Measurements from ENCODE around the gene SMPX.

Gene SMPX

GRCh38 chrX:21757960-21758359, at the start of gene SMPX:
TSS of gene SMPX (minus strand) at chrX:21758116. CDS start at chrX:21754290, 3,826 bp downstream.
- no peak for TF ChIP-seq CTCF (IDR thresholded peaks at IDR 0.05; ENCODE audit: low read depth, low read length, missing control alignments)
- H3K36me3 ChIP-seq (replicated peaks) = no peaks in the 10 kb centered on the region
- DNase-seq = no peak
- H3K27ac ChIP-seq = no peak within 1 kb of the TSS
- H3K4me3 ChIP-seq (ENCODE audit: low read depth, low read length) = no peak within 1 kb of the TSS
- in situ Hi-C loops (cut with HindIII; ENCODE audit: low pct_ligation_motif_present, low sequenced_read_pairs) = no loop called here
- no peaks in the 10 kb centered on the region for H3K27me3 ChIP-seq (replicated peaks)

- Histone ChIP-seq H3K27ac (no peak overlapping the region), H3K36me3 (replicated peaks) (no peaks in the 10 kb centered on the region), H3K4me3 (ENCODE audit: low read depth, low read length) (no peak overlapping the region), H3K27me3 (replicated peaks) (no peaks in the 10 kb centered on the region)
- TF ChIP-seq CTCF (IDR thresholded peaks at IDR 0.05; ENCODE audit: low read depth, low read length, missing control alignments) = no peak
- no peak for DNase-seq
- in situ Hi-C loops (cut with HindIII; ENCODE audit: low pct_ligation_motif_present, low sequenced_read_pairs) = no loop called here
Observed at GRCh38 chrX:21806691-21807090, 48.8 kb upstream of the SMPX start.

GRCh38 chrX:21802839-21803238, 44.9 kb upstream of the SMPX start:
- no peak for DNase-seq
- H3K4me3 ChIP-seq (ENCODE audit: low read depth, low read length) = no peak overlapping the region
- in situ Hi-C loops (cut with HindIII; ENCODE audit: low pct_ligation_motif_present, low sequenced_read_pairs) = no loop called here
- H3K27me3 ChIP-seq (replicated peaks) = no peaks in the 10 kb centered on the region
- H3K36me3 ChIP-seq (replicated peaks) = no peaks in the 10 kb centered on the region
- no peak for TF ChIP-seq CTCF (IDR thresholded peaks at IDR 0.05; ENCODE audit: low read depth, low read length, missing control alignments)
- no peak overlapping the region for H3K27ac ChIP-seq

- in situ Hi-C loops (cut with HindIII; ENCODE audit: low pct_ligation_motif_present, low sequenced_read_pairs) = no loop called here
- Histone ChIP-seq H3K27me3 (replicated peaks) (no peaks in the 10 kb centered on the region), H3K27ac (no peak overlapping the region), H3K4me3 (ENCODE audit: low read depth, low read length) (no peak overlapping the region), H3K36me3 (replicated peaks) (no peaks in the 10 kb centered on the region)
- no peak for DNase-seq
- TF ChIP-seq CTCF (IDR thresholded peaks at IDR 0.05; ENCODE audit: low read depth, low read length, missing control alignments) = no peak
Observed at GRCh38 chrX:21802054-21802670, 44.2 kb upstream of the SMPX start.

- Histone ChIP-seq H3K36me3 (replicated peaks) (no peaks in the 10 kb centered on the region), H3K4me3 (ENCODE audit: low read depth, low read length) (no peak overlapping the region), H3K27ac (no peak overlapping the region), H3K27me3 (replicated peaks) (no peaks in the 10 kb centered on the region)
- in situ Hi-C loops (cut with HindIII; ENCODE audit: low pct_ligation_motif_present, low sequenced_read_pairs) = no loop called here
- no peak for DNase-seq
- no peak for TF ChIP-seq CTCF (IDR thresholded peaks at IDR 0.05; ENCODE audit: low read depth, low read length, missing control alignments)
Observed at GRCh38 chrX:21800344-21800770, 42.4 kb upstream of the SMPX start.

- TF ChIP-seq CTCF (IDR thresholded peaks at IDR 0.05; ENCODE audit: low read depth, low read length, missing control alignments) = no peak
- in situ Hi-C loops (cut with HindIII; ENCODE audit: low pct_ligation_motif_present, low sequenced_read_pairs) = no loop called here
- Histone ChIP-seq H3K27ac (no peak overlapping the region), H3K4me3 (ENCODE audit: low read depth, low read length) (no peak overlapping the region), H3K27me3 (replicated peaks) (no peaks in the 10 kb centered on the region), H3K36me3 (replicated peaks) (no peaks in the 10 kb centered on the region)
- no peak for DNase-seq
Observed at GRCh38 chrX:21799767-21800166, 41.9 kb upstream of the SMPX start.

Data from brain microvascular endothelial cell (primary cell).